ENCODE data around the gene TESK2.

- TF ChIP-seq CTCF (IDR thresholded peaks at IDR 0.05 in 2 of 3, conservative IDR thresholded peaks at IDR 0.05 in 1 of 3; ENCODE audit: borderline replicate concordance in 1 of 3, insufficient read depth in 1 of 3, low read depth in 2 of 3, low read length in 2 of 3), result no peak
- TF ChIP-seq EZH2 (IDR thresholded peaks at IDR 0.05), result no peak
- TF ChIP-seq POLR2A (IDR thresholded peaks at IDR 0.05; ENCODE audit: borderline replicate concordance, extremely low read depth, insufficient read depth, insufficient read length), result no peak
- no peak for TF ChIP-seq ATF3 (IDR thresholded peaks at IDR 0.05)
- no peak for TF ChIP-seq CEBPB (IDR thresholded peaks at IDR 0.05; ENCODE audit: low read depth)
- TF ChIP-seq TCF7L2 (IDR thresholded peaks at IDR 0.05; ENCODE audit: borderline replicate concordance, extremely low read depth, insufficient read depth, insufficient read length), result no peak
These were observed 2.1 kb downstream of the TESK2 start for GRCh38 chr1:45488666-45489377.
